Measurements from ENCODE around the gene GRAMD1B.

- TF ChIP-seq CTCF (IDR thresholded peaks at IDR 0.05) (no peak), POLR2A (IDR thresholded peaks at IDR 0.05) (no peak)
Observed at GRCh38 chr11:123579482-123579812, 149.4 kb downstream of the GRAMD1B start.
